SU-DHL-6 (cell line): ENCODE data around the gene AKT3.

Experiments
- EZH2phosphoT487 ChIP-seq: fragments of 200-600 bp; sonication (generic), shearing (Covaris generic); conservative IDR thresholded peaks from 2 replicates; pipeline ENCODE4 v1.6.1; 2018; ENCODE audit warnings: mild to moderate bottlenecking, antibody characterized with exemption, low read length, moderate library complexity, mixed read lengths
- TF ChIP-seq, protein P1 (sequence below): fragments of 200-600 bp; sonication (generic); IDR thresholded peaks from one replicate; pipeline ENCODE4 v1.5.1; 2017; ENCODE audit warnings: antibody characterized with exemption, mild to moderate bottlenecking, low read length, moderate library complexity; ENCODE audit not compliant: insufficient read depth, poor library complexity, severe bottlenecking

GRCh38 chr1:243623841-243624240, 226.2 kb downstream of the AKT3 start:
- TF ChIP-seq, protein P1, sequence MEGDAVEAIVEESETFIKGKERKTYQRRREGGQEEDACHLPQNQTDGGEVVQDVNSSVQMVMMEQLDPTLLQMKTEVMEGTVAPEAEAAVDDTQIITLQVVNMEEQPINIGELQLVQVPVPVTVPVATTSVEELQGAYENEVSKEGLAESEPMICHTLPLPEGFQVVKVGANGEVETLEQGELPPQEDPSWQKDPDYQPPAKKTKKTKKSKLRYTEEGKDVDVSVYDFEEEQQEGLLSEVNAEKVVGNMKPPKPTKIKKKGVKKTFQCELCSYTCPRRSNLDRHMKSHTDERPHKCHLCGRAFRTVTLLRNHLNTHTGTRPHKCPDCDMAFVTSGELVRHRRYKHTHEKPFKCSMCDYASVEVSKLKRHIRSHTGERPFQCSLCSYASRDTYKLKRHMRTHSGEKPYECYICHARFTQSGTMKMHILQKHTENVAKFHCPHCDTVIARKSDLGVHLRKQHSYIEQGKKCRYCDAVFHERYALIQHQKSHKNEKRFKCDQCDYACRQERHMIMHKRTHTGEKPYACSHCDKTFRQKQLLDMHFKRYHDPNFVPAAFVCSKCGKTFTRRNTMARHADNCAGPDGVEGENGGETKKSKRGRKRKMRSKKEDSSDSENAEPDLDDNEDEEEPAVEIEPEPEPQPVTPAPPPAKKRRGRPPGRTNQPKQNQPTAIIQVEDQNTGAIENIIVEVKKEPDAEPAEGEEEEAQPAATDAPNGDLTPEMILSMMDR = no peak
- TF ChIP-seq EZH2phosphoT487 = no peak
